HL-60 (cell line): ENCODE results near the gene SRRD.

ENCODE experiments used
- DNase-seq, 2 experiments: peaks; one replicate each; pipeline ENCODE4 v3.0.0-alpha.2; 2010 to 2020; ENCODE audit warnings: low read depth in 1 of 2, low spot score in 1 of 2
- H3K27ac ChIP-seq: fragments of 250-450 bp; sonication (Bioruptor Pico); replicated peaks from 2 replicates; pipeline ENCODE4 v1.5.1; 2020; ENCODE audit warnings: mild to moderate bottlenecking, moderate library complexity
- H3K27me3 ChIP-seq: fragments of 250-450 bp; sonication (Bioruptor Pico); 2 replicates; pipeline ENCODE4 v1.5.1; 2021; ENCODE audit warnings: mild to moderate bottlenecking, moderate library complexity; ENCODE audit not compliant: insufficient read depth, poor library complexity, severe bottlenecking
- H3K4me3 ChIP-seq: replicated peaks from 2 replicates; pipeline ENCODE4 v1.5.1; 2011; ENCODE audit warnings: mild to moderate bottlenecking, control low read depth, low read length; ENCODE audit not compliant: insufficient read depth
- CTCF ChIP-seq: IDR thresholded peaks from one replicate; pipeline ENCODE4 v1.5.1; 2011; ENCODE audit warnings: low read length, control low read depth, inconsistent platforms; ENCODE audit not compliant: insufficient read depth
- GABPA ChIP-seq: IDR thresholded peaks from 2 replicates; pipeline ENCODE4 v1.6.1; 2012; ENCODE audit warnings: low read depth
- POLR2AphosphoS5 ChIP-seq: IDR thresholded peaks from 2 replicates; pipeline ENCODE4 v1.6.1; 2012; ENCODE audit warnings: low read depth
- REST ChIP-seq: IDR thresholded peaks from 2 replicates; pipeline ENCODE4 v1.6.1; 2012; ENCODE audit warnings: low read depth; ENCODE audit not compliant: insufficient replicate concordance
- SPI1 ChIP-seq: IDR thresholded peaks from 2 replicates; pipeline ENCODE4 v1.6.1; 2012; ENCODE audit warnings: low read depth, mild to moderate bottlenecking, borderline replicate concordance

SRRD gene

GRCh38 chr22:26517429-26517828 lies 33.8 kb downstream of the SRRD start:
- no peaks in the 10 kb centered on the region for H3K27me3 ChIP-seq
- no peak overlapping the region for H3K4me3 ChIP-seq
- TF ChIP-seq SPI1 (no peak), REST (no peak), CTCF (no peak), GABPA (no peak), POLR2AphosphoS5 (no peak)
- no peak for DNase-seq
- H3K27ac ChIP-seq: no peak overlapping the region

GRCh38 chr22:26522012-26522411 lies 38.3 kb downstream of the SRRD start:
- TF ChIP-seq SPI1: no peak
- no peak for TF ChIP-seq REST
- TF ChIP-seq CTCF: no peak
- no peak for TF ChIP-seq POLR2AphosphoS5
- no peak for TF ChIP-seq GABPA
- no peak for DNase-seq
- H3K27ac ChIP-seq: no peak overlapping the region
- H3K27me3 ChIP-seq: no peaks in the 10 kb centered on the region
- H3K4me3 ChIP-seq: no peak overlapping the region

- DNase-seq: no peak
- TF ChIP-seq REST: no peak
- TF ChIP-seq CTCF: no peak
- TF ChIP-seq POLR2AphosphoS5: no peak
- TF ChIP-seq SPI1: no peak
- TF ChIP-seq GABPA: no peak
- H3K27ac ChIP-seq: no peak overlapping the region
- no peaks in the 10 kb centered on the region for H3K27me3 ChIP-seq
- no peak overlapping the region for H3K4me3 ChIP-seq
These were observed 38.9 kb downstream of the SRRD start for GRCh38 chr22:26522592-26522991.
